Fibroblast of pulmonary artery (primary cell): ENCODE measurements around the gene TCP11.

Source experiments
- DNase-seq: peaks from one replicate; pipeline ENCODE4 v3.0.0-alpha.2; 2010; ENCODE audit warnings: low read depth
- H3K4me3 ChIP-seq: replicated peaks from 2 replicates; pipeline ENCODE4 v1.5.1; 2011; ENCODE audit warnings: low read depth, mild to moderate bottlenecking, control low read depth, low read length, moderate library complexity
- TF ChIP-seq, protein P1 (sequence below): IDR thresholded peaks from 2 replicates; pipeline ENCODE4 v1.5.1; 2011; ENCODE audit warnings: mild to moderate bottlenecking, control low read depth, low read length, inconsistent platforms; ENCODE audit errors: missing control alignments

Gene TCP11

DNA sequence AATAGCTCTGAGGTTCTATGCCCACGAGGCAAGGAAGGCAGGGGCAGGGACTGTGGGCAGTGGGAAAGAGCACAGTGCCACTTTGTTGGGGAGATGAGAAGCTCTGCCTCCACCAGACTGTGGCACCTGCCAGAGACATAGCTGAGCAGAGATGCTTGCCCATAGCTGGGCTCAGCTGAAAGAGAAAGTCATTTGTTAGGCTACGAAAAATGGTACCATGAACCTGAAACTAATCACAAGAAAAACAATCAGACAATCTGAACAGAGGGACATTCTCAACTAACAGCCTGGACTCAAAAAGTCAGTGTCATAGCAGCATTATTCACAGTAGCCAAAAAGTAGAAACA, 32.9 kb upstream of the TCP11 start:
- DNase-seq = no peak
- TF ChIP-seq, protein P1, sequence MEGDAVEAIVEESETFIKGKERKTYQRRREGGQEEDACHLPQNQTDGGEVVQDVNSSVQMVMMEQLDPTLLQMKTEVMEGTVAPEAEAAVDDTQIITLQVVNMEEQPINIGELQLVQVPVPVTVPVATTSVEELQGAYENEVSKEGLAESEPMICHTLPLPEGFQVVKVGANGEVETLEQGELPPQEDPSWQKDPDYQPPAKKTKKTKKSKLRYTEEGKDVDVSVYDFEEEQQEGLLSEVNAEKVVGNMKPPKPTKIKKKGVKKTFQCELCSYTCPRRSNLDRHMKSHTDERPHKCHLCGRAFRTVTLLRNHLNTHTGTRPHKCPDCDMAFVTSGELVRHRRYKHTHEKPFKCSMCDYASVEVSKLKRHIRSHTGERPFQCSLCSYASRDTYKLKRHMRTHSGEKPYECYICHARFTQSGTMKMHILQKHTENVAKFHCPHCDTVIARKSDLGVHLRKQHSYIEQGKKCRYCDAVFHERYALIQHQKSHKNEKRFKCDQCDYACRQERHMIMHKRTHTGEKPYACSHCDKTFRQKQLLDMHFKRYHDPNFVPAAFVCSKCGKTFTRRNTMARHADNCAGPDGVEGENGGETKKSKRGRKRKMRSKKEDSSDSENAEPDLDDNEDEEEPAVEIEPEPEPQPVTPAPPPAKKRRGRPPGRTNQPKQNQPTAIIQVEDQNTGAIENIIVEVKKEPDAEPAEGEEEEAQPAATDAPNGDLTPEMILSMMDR = no peak
- H3K4me3 ChIP-seq = no peak overlapping the region

DNA sequence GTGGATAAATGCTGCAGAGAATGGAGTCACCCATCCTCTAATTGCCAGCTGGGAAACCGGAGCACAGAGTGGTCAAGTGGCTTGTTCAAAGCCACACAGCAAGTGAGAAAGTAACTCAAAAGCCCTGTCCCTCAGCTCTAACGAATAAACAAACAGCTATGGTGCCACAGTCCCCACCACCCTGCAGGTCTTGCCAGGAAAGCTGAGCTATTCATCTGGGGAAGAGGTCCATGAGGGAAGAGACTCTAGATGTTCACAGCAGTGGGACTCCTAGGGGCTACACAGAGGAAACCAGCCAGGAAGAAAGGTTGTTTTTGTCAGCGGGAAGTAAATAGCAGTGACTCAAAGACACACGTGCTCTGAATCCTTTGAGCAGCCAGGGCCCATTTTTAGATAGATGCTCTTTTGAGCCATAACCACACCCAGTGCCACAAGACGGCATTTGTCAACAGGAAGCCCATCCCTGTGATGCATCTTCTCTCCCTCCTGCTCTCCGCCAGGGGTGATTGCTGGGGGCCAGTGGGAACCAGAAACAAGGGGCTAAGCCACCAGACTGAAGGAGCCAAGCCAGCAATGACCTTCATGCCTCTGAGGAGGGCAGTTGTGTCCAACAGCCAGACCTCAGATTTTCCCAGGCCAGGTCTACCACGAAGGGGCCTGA, 32.4 kb upstream of the TCP11 start:
- DNase-seq = no peak
- H3K4me3 ChIP-seq = no peak overlapping the region
- TF ChIP-seq, protein P1 = no peak

DNA sequence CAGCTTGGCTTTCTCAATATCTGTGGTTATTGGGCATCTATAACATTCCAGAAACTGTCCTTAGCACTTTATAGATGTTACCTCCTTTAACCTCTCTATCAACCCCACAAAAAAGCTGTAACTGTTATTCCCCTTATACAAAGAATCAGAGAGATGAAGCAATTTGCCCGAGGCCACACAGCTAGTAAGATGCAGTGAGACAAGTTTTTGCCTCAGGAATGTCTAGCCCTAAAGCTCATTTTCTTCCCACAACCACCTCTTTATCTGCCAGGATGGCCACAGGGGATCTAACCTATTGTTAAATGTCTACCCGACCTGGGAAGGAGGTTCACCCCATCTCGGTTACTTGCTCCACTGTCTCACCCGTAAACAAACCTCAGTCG, 31.9 kb upstream of the TCP11 start:
- DNase-seq = no peak
- TF ChIP-seq, protein P1 = no peak
- no peak overlapping the region for H3K4me3 ChIP-seq

DNA sequence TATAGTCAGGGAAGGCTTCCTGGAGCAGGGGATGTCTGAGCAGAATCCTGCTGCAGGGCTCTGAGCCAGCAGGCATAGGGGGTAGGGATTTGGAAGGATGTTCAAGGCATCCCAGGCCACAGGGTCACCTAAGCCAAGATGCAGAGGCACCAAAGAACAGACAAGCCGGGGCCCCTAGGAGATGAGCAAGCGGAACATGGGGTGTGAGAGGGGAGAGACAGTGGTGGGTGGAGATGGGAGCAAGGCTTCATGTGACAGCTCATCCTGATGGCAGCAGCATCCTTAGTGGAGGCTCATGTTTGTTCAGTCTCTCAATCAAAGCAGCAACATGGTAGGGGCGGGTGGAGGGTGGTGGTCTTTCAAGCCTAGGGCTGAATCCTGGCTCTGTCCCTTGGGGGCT, 29.8 kb upstream of the TCP11 start:
- no peak for DNase-seq
- TF ChIP-seq, protein P1 = no peak
- no peak overlapping the region for H3K4me3 ChIP-seq

DNA sequence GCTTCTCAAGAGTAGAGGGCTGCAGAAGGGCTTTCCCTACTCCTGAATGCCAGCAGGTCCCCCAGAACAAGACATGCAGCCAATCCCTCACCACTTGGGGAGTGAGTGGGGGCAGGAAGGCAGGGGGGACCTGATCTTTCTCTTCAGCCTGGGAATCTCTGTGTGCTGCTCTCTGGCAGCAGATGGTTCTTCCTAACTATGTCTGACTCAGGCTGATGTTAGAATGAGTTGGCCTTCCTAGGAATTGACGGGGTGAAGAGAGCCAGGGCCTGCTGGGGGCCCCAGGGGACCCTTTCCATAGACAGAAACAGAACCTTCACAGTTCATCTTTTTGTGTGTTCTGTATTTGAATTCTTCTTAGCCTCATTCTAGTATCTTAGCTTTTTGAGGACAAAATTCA, 29.0 kb upstream of the TCP11 start:
- TF ChIP-seq, protein P1 = no peak
- no peak overlapping the region for H3K4me3 ChIP-seq
- no peak for DNase-seq

DNA sequence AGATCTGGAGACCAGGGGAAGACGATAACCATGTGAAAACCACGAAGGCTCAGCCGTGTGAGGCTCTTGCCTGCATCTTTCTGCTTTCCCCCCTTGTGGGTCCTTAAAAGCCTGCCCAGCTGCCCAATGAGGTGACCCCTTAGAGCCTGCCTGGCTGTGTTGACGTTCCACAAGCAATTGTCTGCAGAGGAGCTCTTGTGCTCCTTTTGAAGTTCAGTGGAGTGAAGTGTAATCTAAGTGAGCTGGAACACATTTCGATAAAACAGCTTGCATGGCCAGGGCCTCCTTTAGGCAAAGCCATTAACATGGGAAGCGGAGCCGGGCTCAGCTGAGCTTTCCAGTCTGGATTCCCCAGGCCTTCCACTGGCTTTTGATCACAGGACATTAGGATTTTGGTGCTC, 27.3 kb upstream of the TCP11 start:
- H3K4me3 ChIP-seq = no peak overlapping the region
- TF ChIP-seq, protein P1 = no peak
- DNase-seq = no peak

DNA sequence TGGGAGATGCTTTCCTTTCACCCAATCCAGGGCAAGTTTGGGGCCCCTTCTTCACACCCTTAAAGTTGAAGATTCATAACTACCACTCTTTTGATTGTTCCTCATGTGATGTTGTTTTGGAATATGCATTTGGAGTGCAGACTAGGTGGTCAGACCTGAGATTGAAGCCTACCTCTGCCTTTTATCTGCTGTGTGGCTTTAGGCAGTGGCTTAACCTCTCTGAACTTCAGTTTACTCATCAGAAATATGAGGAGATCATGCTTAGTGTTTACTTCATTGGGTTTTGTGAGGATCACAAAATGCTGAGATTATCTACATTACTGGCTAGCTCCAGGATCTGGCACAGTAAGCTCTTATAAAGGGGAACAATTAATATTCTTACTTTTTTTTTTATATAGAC, 26.4 kb upstream of the TCP11 start:
- TF ChIP-seq, protein P1 = no peak
- DNase-seq = no peak
- H3K4me3 ChIP-seq = no peak overlapping the region
